K562 (cell line): ENCODE results near the gene NCF2. TPM values are rescaled to one million over a fixed set of nuclear protein-coding genes. Genes with fewer than 3 reads are reported as not detected.

ENCODE experiments used
- CEBPZ ChIP-seq: fragments of 150-350 bp; IDR thresholded peaks from 2 replicates; pipeline ENCODE4 v1.6.1; 2014; ENCODE audit warnings: low read depth, mild to moderate bottlenecking, low read length, borderline replicate concordance
- CHAMP1 ChIP-seq: fragments of 450-650 bp; IDR thresholded peaks from 2 replicates; pipeline ENCODE4 v1.6.1; 2016; ENCODE audit warnings: mild to moderate bottlenecking
- CREB3 ChIP-seq: fragments of 450-650 bp; conservative IDR thresholded peaks from 2 replicates; pipeline ENCODE4 v1.6.1; 2016; ENCODE audit warnings: missing genetic modification characterization, low read depth, mild to moderate bottlenecking, missing compliant biosample characterization, moderate library complexity
- GABPA ChIP-seq: fragments of 200-800 bp; sonication (Bioruptor generic); conservative IDR thresholded peaks from 2 replicates; pipeline ENCODE4 v1.6.1; 2016; ENCODE audit warnings: low read depth, missing genetic modification characterization, missing compliant biosample characterization
- HEY1 ChIP-seq: fragments of 250-450 bp; sonication (Bioruptor Pico); IDR thresholded peaks from 2 replicates; pipeline ENCODE4 v1.5.0; 2020; ENCODE audit warnings: mild to moderate bottlenecking, moderate library complexity, borderline replicate concordance
- HOMEZ ChIP-seq: fragments of 250-450 bp; sonication (Bioruptor Pico); IDR thresholded peaks from 2 replicates; pipeline ENCODE4 v1.4.0; 2020; ENCODE audit warnings: mild to moderate bottlenecking, moderate library complexity
- KDM4B ChIP-seq, 2 experiments: fragments of 450-650 bp in 1 of 2; sonication (generic) in 1 of 2; IDR thresholded peaks; 2 replicates each; pipeline ENCODE4 v1.6.1; 2016 to 2017; ENCODE audit warnings: borderline replicate concordance in 2 of 2, antibody characterized with exemption in 1 of 2, low read depth in 1 of 2, mild to moderate bottlenecking in 1 of 2
- PTBP1 ChIP-seq: fragments of 200-400 bp; formaldehyde crosslinking; IDR thresholded peaks from 2 replicates; pipeline ENCODE4 v1.6.1; 2017; ENCODE audit warnings: low read depth, low read length
- RAD21 ChIP-seq, 2 experiments: fragments of 250-450 bp in 1 of 2; fragments of 450-650 bp in 1 of 2; sonication (Bioruptor Pico) in 1 of 2; formaldehyde crosslinking in 1 of 2; IDR thresholded peaks in 1 of 2; conservative IDR thresholded peaks in 1 of 2; 2 replicates each; pipeline versions ENCODE4 v1.4.0 to v1.8.0; 2020 to 2022; ENCODE audit warnings: mild to moderate bottlenecking in 2 of 2, moderate library complexity in 1 of 2
- RFX5 ChIP-seq: IDR thresholded peaks from 2 replicates; pipeline ENCODE4 v1.6.1; 2011; ENCODE audit warnings: low read depth, mild to moderate bottlenecking, improper control_type of control experiment, low read length
- SAFB ChIP-seq: fragments of 200-400 bp; formaldehyde crosslinking; IDR thresholded peaks from 2 replicates; pipeline ENCODE4 v1.6.1; 2017; ENCODE audit warnings: low read depth, low read length, borderline replicate concordance
- TFE3 ChIP-seq: fragments of 450-650 bp; formaldehyde crosslinking; IDR thresholded peaks from 2 replicates; pipeline ENCODE4 v1.4.0; 2020; ENCODE audit warnings: mild to moderate bottlenecking, mixed read lengths
- U2AF2 ChIP-seq: fragments of 200-400 bp; formaldehyde crosslinking; optimal IDR thresholded peaks from 2 replicates; pipeline ENCODE3; 2017; ENCODE audit warnings: low read depth, mild to moderate bottlenecking, low read length
- ZKSCAN8 ChIP-seq: fragments of 200-800 bp; sonication (Bioruptor generic); IDR thresholded peaks from 2 replicates; pipeline ENCODE4 v1.6.1; 2016; ENCODE audit warnings: missing genetic modification characterization, missing compliant biosample characterization
- ZNF398 ChIP-seq: fragments of 250-450 bp; sonication (Bioruptor Pico); IDR thresholded peaks from 2 replicates; pipeline ENCODE4 v1.8.0; 2021; ENCODE audit warnings: moderate library complexity, mild to moderate bottlenecking, inconsistent platforms
- polyA plus RNA-seq, 8 experiments: library from polyadenylated mRNA; depleted of rRNA in 4 of 8; stranded (reverse) in 5 of 8; unstranded in 3 of 8; fragments of >200 nt; fragmentation: Nextera tagmentation in 2 of 8; fragmentation: Illumina TruSeq in 1 of 8; extraction: Ambion mirVana in 2 of 8; extraction: Trizol in 1 of 8; gene quantifications; 2 replicates each; pipeline versions ENCODE4 v1.2.1 to v1.2.3, GENCODE V29; 2011 to 2014; ENCODE audit warnings: inconsistent platforms in 1 of 8, missing spikeins in 1 of 8
- total RNA-seq, 7 experiments: library from RNA; depleted of rRNA in 6 of 7; stranded (reverse); fragments of >200 nt in 6 of 7; fragmentation: Illumina TruSeq in 2 of 7; extraction: Trizol in 2 of 7; gene quantifications; 2 replicates each; pipeline versions ENCODE4 v1.2.1 to v1.2.3, GENCODE V29; 2011 to 2021; ENCODE audit warnings: low replicate concordance in 1 of 7

Gene NCF2
- total and polyA plus RNA-seq, 9 of the 15 experiments (the other 6 are each of a cell fraction or from before 2014, with no cell fraction given), result 0.07 to 0.54 (median 0.16) TPM; not detected in 3

- TF ChIP-seq RFX5 (no peak), ZKSCAN8 (CRISPR knock-in tag) (no peak), HEY1 (no peak), GABPA (no peak), HOMEZ (no peak), CEBPZ (no peak), RAD21 (CRISPR knock-in tag; conservative IDR thresholded peaks at IDR 0.05 in 1 of 2, IDR thresholded peaks at IDR 0.05 in 1 of 2) (no peak), KDM4B (IDR thresholded peaks at IDR 0.05; ENCODE audit: borderline replicate concordance in 2 of 2, low read depth in 1 of 2) (no peak), CREB3 (no peak), TFE3 (CRISPR knock-in tag) (no peak), ZNF398 (CRISPR knock-in tag) (no peak), PTBP1 (no peak), SAFB (no peak), CHAMP1 (no peak), U2AF2 (no peak)
Observed at GRCh38 chr1:183600136-183600535, 9.9 kb upstream of the NCF2 start (continued).
